SK-N-MC (cell line): Measurements from ENCODE around the gene HOXD4.

Experiments
- EZH2 ChIP-seq: fragments of 200-600 bp; sonication (generic); IDR thresholded peaks from one replicate; pipeline ENCODE4 v1.6.1; 2017; ENCODE audit warnings: antibody characterized with exemption
- FOXP2 ChIP-seq: optimal IDR thresholded peaks from 2 replicates; pipeline ENCODE3; 2011; ENCODE audit warnings: mild to moderate bottlenecking, moderate library complexity; ENCODE audit not compliant: insufficient read depth; ENCODE audit errors: extremely low read length, control extremely low read depth
- POLR2AphosphoS5 ChIP-seq: IDR thresholded peaks from 2 replicates; pipeline ENCODE4 v1.6.1; 2012; ENCODE audit warnings: mild to moderate bottlenecking, low read depth, low read length, borderline replicate concordance

DNA sequence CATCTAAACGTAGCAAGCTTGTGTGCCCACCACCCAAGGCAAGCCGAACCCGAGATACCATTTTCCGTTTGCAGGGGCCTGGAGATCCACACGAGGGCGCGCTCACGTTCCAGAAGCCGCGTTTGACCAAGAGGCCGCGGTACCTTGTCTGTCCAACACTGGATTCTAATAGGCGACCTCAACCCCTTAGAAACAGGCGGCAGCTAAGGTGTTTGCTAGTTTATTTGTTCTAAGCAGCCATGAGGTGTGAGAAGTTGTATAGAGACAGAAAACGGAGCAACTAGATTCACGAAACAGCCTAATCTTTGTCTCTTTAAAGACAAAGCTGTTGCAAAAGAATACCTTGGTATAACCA is 40.1 kb upstream of the HOXD4 start:
- TF ChIP-seq EZH2, result no peak
- TF ChIP-seq POLR2AphosphoS5, result no peak
- no peak for TF ChIP-seq FOXP2
